Inferior parietal cortex (tissue), 1 donor: ENCODE measurements around the gene TFB2M.
A peak's percentile ranks its signal among the peaks of the same experiment; 100 is the strongest.
"Not testable (repeated sequence)": the region's sequence is repeated elsewhere in the genome, so short reads cannot be mapped to it uniquely, and the experiment has no call there.

Experiments used
- DNase-seq: peaks from one replicate; pipeline ENCODE4 v3.0.0-alpha.2; 2016; ENCODE audit errors: extremely low spot score

TFB2M gene

GRCh38 chr1:246583056-246583440 is 17.0 kb upstream of the TFB2M start:
- no peak for DNase-seq

- no peak for DNase-seq
These were observed 16.4 kb upstream of the TFB2M start for GRCh38 chr1:246582301-246583055.

DNA sequence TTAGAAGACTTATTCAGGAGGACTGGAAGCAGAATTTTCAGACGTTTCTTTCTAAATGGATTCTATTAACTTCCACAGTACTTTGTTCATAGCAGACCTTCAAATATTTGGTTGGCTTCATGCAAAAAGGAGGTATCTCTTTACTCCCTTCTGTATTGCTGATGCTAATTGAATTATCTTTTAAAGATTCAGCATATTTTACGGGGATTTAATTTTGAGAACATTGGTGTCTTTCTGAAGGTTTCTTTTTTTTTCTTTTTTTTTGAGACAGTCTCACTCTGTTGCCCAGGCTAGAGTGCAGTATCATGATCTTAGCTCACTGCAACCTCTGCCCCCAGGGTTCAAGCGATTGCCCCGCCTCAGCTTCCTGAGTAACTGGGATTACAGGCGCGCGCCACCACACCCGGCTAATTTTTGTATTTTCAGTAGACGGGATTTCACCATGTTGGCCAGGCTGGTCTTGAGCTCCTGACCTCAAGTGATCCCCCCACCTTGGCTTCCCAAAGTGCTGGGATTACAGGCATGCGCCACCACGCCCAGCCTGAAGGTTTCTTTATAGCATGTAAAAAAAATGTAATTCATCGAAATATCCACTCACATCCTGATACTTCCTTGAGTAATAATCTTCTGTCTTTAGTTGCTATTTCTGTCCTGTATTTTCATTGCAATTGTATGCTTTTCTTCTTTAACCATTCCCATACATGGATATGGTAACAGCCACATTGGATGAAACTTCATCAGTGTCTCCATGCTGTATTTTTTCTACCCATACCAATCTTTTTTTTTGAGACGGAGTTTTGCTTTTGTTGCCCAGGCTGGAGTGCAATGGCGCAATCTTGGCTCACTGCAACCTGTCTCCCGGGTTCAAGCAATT is 14.7 kb upstream of the TFB2M start:
- DNase-seq = no peak

- no peak for DNase-seq
These were observed 13.8 kb upstream of the TFB2M start for GRCh38 chr1:246579818-246580217.

GRCh38 chr1:246577720-246578106 is 11.7 kb upstream of the TFB2M start:
- DNase-seq = no peak

DNA sequence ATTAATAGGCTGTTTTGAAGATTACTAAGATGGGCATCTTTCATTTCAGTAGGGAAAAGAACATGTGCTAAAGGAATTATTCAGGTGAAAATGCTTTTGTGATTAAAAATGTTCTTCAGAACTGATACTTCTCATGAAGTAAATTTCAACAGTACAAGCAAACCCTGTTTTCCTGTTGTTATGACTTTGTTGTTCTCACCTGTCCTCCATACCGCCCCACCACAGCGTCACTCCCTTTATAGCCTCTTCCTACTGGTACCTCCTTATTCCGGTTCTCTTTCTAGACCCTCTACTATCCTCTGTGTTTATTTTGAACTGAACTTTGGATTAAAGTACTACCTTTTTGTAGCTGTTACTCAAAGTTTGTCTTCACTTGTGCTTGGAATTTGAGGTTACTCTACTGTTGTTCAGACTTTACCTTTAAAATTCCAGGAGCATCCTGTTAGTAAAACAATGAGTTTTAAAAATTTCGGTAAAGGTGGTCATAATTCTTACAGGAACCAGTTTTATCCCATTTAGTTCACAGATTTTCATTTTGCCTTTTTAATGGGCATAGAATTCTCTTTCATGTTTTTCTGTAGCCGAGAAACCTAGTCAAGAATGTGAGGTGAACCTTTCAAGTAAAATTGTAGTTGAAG is 11.1 kb upstream of the TFB2M start:
- no peak for DNase-seq

DNA sequence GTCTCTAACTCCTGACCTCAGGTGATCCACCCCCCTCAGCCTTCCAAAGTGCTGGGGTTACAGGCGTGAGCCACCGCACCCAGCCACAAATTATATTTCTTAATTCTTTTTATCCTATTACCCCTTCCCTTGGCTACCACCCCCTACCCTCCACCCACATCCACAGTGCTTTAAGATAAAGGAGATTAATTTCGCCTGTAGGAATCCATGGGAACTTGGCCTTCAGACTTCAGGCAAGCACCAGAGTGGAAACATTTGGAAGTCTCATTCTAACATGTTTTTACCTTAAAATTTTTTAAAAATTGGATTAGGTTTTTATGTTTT is 10.6 kb upstream of the TFB2M start:
- DNase-seq = no peak

DNA sequence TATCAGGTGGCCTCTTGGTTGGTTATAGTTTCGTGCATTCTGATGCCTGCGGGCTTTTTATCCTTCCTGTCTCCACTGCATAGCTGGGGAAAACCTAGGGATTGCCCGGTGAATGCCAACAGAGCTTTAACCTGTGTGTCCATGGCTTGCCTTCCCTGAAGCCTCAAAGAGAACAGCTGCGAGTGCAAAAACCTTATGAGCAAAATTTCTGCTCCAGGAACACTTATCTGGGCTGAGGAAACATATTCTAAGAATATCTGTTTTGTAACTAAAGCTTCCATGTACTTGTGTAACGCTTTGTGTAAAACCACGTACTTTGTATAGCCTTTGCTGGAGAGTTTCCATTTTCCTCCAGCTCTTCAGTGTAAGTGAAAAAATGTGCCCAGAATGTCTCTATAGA is 7.4 kb upstream of the TFB2M start:
- peak; percentile 46 for DNase-seq

GRCh38 chr1:246572785-246573184 is 6.7 kb upstream of the TFB2M start:
- DNase-seq = no peak

GRCh38 chr1:246571953-246572352 is 5.9 kb upstream of the TFB2M start:
- DNase-seq = no peak

GRCh38 chr1:246571309-246571708 is 5.2 kb upstream of the TFB2M start:
- not testable (repeated sequence) for DNase-seq

GRCh38 chr1:246569248-246570238 is 3.5 kb upstream of the TFB2M start:
- no peak for DNase-seq

- no peak for DNase-seq
These were observed 1.7 kb upstream of the TFB2M start for GRCh38 chr1:246567646-246568235.

- peak; percentile 49 for DNase-seq
These were observed 968 bp upstream of the TFB2M start for GRCh38 chr1:246566813-246567645.

DNA sequence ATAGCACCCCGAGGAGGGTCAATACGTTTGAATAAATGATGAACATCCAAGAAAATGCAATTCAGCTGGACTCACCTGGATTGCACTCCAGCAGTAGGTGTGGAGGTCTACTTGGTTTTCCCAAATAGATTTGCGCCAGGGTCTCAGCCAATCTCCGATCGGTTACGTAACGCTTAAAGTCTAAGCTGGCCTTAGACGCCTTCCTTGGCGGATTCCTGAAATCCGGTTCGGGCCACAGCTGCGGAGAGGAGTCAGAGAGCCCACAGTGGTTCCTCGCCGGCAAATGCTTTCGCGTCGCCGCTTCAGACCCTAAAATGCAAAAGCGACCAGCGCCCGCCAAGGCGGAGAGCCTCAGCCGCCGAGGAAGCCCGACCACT is 322 bp downstream of the TFB2M start:
- no peak for DNase-seq

DNA sequence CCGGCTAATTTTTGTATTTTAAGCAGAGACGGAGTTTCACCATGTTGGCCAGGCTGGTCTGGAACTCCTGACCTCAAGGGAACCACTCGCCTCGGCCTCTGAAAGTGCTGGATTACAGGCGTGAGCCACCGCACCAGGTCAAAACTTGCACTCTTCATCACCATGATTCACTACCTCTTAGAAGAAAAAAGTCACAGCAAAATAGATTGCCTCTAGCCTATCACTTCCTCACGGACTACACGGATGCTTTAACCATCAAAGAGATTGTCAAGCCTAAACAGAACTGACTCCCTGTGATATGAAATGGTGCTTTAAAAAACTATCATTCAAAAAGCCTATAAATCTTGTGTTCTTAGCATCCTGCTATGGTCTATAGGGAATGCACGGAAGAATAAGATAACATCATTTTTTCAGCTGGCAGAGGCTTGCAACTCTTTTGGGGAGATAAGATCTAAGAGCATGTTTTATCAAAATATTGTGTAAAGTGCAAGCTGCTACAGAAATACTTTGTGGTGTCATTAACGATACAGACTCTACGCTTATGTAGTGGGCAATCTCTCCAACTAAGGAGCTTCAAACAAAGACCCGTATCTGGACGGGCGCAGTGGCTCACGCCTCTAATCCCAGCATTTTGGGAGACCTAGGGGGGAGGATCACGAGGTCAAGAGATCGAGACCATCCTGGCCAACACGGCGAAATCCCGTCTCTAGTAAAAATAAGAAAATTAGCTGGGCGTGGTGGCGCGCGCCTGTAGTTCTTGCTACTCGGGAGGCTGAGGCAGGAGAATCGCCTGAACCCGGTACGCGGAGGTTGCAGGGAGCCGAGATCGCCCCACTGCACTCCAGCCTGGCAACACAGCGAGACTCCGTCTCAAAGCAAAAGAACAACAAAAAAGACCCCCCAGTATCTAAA is 966 bp downstream of the TFB2M start:
- DNase-seq = no peak

GRCh38 chr1:246560833-246561232 is 5.2 kb downstream of the TFB2M start:
- not testable (repeated sequence) for DNase-seq

- no peak for DNase-seq
These were observed 6.8 kb downstream of the TFB2M start for GRCh38 chr1:246559310-246559709.

DNA sequence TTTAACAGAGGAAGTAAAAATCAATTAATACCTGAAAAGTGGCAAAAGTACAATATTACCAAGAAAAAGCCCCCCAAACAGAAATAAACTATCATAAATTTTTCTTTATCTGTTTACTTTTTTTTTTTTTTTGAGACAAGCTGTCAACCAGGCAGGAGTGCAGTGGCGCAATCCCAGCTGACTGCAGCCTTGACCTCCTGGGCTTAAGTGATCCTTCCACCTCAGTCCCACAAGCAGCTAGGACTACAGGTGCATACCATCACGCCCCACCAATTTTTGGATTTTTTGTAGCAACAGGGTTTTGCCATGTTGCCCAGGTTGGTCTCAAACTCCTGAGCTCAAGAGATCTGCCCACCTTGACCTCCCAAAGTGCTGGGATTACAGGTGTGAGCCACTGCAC is 8.0 kb downstream of the TFB2M start:
- DNase-seq = no peak
